DOHH2 (cell line): ENCODE results near the gene IGF2.

Experiments
- H3F3A ChIP-seq: fragments of 200-600 bp; sonication (generic), shearing (Covaris generic); 2 replicates; pipeline ENCODE4 v1.6.0; 2016; ENCODE audit warnings: antibody characterized with exemption, mild to moderate bottlenecking; ENCODE audit not compliant: control insufficient read depth, insufficient read depth
- H3K27ac ChIP-seq: fragments of 200-600 bp; sonication (generic); 2 replicates; pipeline ENCODE4 v1.5.1; 2014; ENCODE audit warnings: low read depth, mild to moderate bottlenecking, low read length, moderate library complexity
- H3K27me3 ChIP-seq: fragments of 200-600 bp; sonication (generic); 2 replicates; pipeline ENCODE4 v1.6.1; 2014; ENCODE audit warnings: mild to moderate bottlenecking, low read length, mixed read lengths; ENCODE audit not compliant: control insufficient read depth
- H3K36me3 ChIP-seq: fragments of 200-600 bp; sonication (generic); 2 replicates; pipeline ENCODE4 v1.6.1; 2014; ENCODE audit warnings: mild to moderate bottlenecking, low read length, moderate library complexity, mixed read lengths; ENCODE audit not compliant: control insufficient read depth
- H3K4me1 ChIP-seq: fragments of 200-600 bp; sonication (generic); 2 replicates; pipeline ENCODE4 v1.6.1; 2014; ENCODE audit warnings: mild to moderate bottlenecking, low read length, mixed read lengths; ENCODE audit not compliant: control insufficient read depth
- H3K4me2 ChIP-seq: fragments of 200-600 bp; sonication (generic); 2 replicates; pipeline ENCODE4 v1.6.0; 2014; ENCODE audit warnings: mild to moderate bottlenecking, low read length, moderate library complexity
- H3K4me3 ChIP-seq: fragments of 200-600 bp; sonication (generic); 2 replicates; pipeline ENCODE4 v1.5.1; 2014; ENCODE audit warnings: mild to moderate bottlenecking, low read length, mixed read lengths
- H3K79me2 ChIP-seq: fragments of 200-600 bp; sonication (generic); 2 replicates; pipeline ENCODE4 v1.6.1; 2014; ENCODE audit warnings: mild to moderate bottlenecking, low read length, mixed read lengths; ENCODE audit not compliant: control insufficient read depth
- H3K9me2 ChIP-seq: fragments of 200-600 bp; sonication (generic); replicated peaks from 2 replicates; pipeline ENCODE4 v1.6.1; 2014; ENCODE audit warnings: mild to moderate bottlenecking, low read length, mixed read lengths; ENCODE audit not compliant: control insufficient read depth
- H3K9me3 ChIP-seq: fragments of 200-600 bp; sonication (generic); 2 replicates; pipeline ENCODE4 v1.6.1; 2014; ENCODE audit warnings: antibody characterized with exemption, low read length, mixed read lengths; ENCODE audit not compliant: control insufficient read depth, insufficient read depth
- H4K20me1 ChIP-seq: fragments of 200-600 bp; sonication (generic); 2 replicates; pipeline ENCODE4 v1.6.0; 2014; ENCODE audit warnings: low read depth, mild to moderate bottlenecking, antibody characterized with exemption, low read length, moderate library complexity; ENCODE audit not compliant: control insufficient read depth, insufficient read depth
- EZH2phosphoT487 ChIP-seq: fragments of 200-600 bp; sonication (generic); IDR thresholded peaks from 2 replicates; pipeline ENCODE4 v1.6.1; 2017; ENCODE audit warnings: borderline replicate concordance, mild to moderate bottlenecking, antibody characterized with exemption, low read length, moderate library complexity, mixed read lengths
- TF ChIP-seq, protein P1 (sequence below): fragments of 200-600 bp; sonication (generic); IDR thresholded peaks from one replicate; pipeline ENCODE4 v1.5.1; 2014; ENCODE audit warnings: antibody characterized with exemption, mild to moderate bottlenecking, low read depth, low read length; ENCODE audit not compliant: poor library complexity, severe bottlenecking

The IGF2 gene

DNA sequence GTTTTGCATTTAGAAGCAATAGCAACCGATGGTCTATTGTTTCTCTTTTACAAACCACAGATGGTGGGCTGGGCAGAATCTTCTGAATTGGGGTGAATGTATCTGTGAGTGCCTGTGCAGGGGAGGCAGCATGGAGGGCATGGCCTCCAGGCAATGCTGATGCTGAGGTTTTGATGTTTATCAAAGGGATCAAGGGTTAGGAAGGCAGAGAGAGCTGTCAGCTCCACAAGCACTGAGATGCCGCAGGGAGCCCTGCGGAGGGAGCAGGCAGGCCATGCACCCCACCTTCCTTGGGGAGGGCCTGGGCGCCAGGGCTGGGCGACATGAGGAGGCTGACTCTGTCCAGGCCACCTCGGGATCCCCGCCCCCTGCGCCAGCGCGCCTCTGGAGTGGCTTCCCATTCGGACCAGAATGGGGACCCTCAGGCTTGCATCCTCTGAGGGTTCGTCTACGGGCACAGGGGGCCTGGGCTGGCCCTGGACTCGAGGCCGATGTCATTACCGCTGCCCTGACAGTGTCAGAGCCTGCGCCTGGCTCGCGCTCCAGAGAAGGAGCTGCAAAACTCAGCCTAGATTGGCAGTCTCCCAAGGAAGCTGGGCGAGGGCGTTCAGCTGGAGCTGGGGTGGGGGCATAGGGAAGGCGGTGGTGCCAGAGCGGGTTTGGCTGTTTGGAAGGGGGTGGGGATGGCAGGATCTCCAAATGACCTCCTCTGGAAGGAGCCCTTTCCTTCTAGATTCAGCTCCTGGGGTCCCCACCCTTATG lies 46.3 kb upstream of the IGF2 start:
- no peaks in the 10 kb centered on the region for H3K4me1 ChIP-seq
- no peak for TF ChIP-seq EZH2phosphoT487
- TF ChIP-seq, protein P1, sequence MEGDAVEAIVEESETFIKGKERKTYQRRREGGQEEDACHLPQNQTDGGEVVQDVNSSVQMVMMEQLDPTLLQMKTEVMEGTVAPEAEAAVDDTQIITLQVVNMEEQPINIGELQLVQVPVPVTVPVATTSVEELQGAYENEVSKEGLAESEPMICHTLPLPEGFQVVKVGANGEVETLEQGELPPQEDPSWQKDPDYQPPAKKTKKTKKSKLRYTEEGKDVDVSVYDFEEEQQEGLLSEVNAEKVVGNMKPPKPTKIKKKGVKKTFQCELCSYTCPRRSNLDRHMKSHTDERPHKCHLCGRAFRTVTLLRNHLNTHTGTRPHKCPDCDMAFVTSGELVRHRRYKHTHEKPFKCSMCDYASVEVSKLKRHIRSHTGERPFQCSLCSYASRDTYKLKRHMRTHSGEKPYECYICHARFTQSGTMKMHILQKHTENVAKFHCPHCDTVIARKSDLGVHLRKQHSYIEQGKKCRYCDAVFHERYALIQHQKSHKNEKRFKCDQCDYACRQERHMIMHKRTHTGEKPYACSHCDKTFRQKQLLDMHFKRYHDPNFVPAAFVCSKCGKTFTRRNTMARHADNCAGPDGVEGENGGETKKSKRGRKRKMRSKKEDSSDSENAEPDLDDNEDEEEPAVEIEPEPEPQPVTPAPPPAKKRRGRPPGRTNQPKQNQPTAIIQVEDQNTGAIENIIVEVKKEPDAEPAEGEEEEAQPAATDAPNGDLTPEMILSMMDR, result no peak
- no peaks in the 10 kb centered on the region for H3K79me2 ChIP-seq
- H3F3A ChIP-seq, result no peaks in the 10 kb centered on the region
- H3K4me3 ChIP-seq, result no peak overlapping the region
- no peak overlapping the region for H3K27ac ChIP-seq
- H4K20me1 ChIP-seq, result no peaks in the 10 kb centered on the region
- H3K27me3 ChIP-seq, result no peaks in the 10 kb centered on the region
- H3K9me3 ChIP-seq, result peaks cover 6% of the 10 kb centered on the region; the same call in 1 of the 2 replicates
- H3K36me3 ChIP-seq, result no peaks in the 10 kb centered on the region
- no peak overlapping the region for H3K4me2 ChIP-seq
- H3K9me2 ChIP-seq, result no peaks in the 10 kb centered on the region

DNA sequence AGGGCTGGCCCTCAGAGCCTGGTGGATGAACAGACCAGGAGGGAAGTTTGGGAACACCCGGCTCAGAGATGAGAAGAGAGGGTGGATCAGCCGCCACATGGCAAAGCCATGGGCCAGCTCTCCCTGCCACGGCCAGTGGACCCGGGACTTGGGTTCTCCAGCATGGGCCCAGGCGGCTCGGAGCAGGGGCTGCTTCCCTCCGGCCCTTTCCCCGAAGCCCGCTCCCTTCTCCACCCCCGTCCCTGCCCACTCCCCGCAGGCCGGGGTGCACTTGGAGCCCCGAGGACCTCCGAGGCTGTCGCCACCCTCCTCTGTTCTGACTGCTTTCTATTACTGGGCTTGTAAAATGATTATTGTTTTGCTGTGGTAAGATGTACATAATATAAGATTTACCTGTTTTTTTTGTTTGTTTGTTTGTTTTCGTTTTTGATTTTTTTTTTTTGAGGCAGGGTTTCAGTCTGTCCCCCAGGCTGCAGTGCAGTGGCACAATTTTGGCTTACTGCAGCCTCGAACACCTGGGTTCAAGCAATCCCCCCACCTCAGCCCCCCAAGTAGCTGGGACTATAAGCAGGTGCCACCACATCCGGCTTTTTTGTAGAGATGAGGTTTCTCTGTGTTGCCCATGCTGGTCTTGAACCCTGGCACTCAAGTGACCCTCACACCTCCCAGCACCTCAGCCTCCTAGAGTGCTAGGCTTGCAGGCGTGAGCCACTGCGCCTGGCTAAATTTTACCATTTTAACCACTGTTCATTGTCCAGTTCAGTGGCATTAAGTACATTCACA lies 43.7 kb upstream of the IGF2 start:
- no peaks in the 10 kb centered on the region for H3K4me1 ChIP-seq
- TF ChIP-seq EZH2phosphoT487, result no peak
- TF ChIP-seq, protein P1, result no peak
- H3K36me3 ChIP-seq, result no peaks in the 10 kb centered on the region
- no peaks in the 10 kb centered on the region for H3K9me2 ChIP-seq
- no peaks in the 10 kb centered on the region for H4K20me1 ChIP-seq
- H3F3A ChIP-seq, result no peaks in the 10 kb centered on the region
- no peaks in the 10 kb centered on the region for H3K27me3 ChIP-seq
- H3K79me2 ChIP-seq, result no peaks in the 10 kb centered on the region
- H3K4me2 ChIP-seq, result no peak overlapping the region
- no peak overlapping the region for H3K27ac ChIP-seq
- no peak overlapping the region for H3K4me3 ChIP-seq
- peaks cover 6% of the 10 kb centered on the region; the same call in 1 of the 2 replicates for H3K9me3 ChIP-seq

DNA sequence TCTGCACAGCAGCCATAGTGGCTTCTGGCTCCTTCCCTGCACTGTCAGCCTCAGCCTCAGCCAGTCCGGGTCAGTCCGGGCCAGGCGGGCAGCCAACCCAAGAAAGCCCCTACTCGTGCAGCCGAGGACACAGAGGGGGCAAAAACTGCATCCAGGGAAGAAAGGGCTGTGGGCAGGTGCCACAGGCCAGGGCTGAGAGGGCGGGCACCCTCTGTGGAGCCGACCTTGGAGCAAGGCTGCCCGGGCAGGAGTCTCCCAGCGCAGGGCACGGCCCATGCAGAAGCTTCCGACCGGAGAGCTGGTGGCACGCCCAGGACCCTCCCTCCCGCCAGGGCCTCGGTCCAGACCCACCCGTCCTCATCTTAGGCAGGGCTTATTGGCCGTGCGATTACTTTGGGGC lies 42.9 kb upstream of the IGF2 start:
- H3F3A ChIP-seq, result no peaks in the 10 kb centered on the region
- TF ChIP-seq EZH2phosphoT487, result no peak
- TF ChIP-seq, protein P1, result no peak
- no peaks in the 10 kb centered on the region for H4K20me1 ChIP-seq
- H3K27me3 ChIP-seq, result no peaks in the 10 kb centered on the region
- no peaks in the 10 kb centered on the region for H3K79me2 ChIP-seq
- no peaks in the 10 kb centered on the region for H3K9me2 ChIP-seq
- H3K4me2 ChIP-seq, result no peak overlapping the region
- H3K4me3 ChIP-seq, result no peak overlapping the region
- no peaks in the 10 kb centered on the region for H3K9me3 ChIP-seq
- H3K36me3 ChIP-seq, result no peaks in the 10 kb centered on the region
- no peaks in the 10 kb centered on the region for H3K4me1 ChIP-seq
- H3K27ac ChIP-seq, result no peak overlapping the region
